GM21619 (cell line): ENCODE data around the gene ALOX12.

ENCODE experiments used
- ATAC-seq: cut with Tn5 transposase; IDR thresholded peaks from one replicate; pipeline ENCODE4 v1.9.1; 2021; ENCODE audit not compliant: unreplicated experiment

ALOX12 gene

GRCh38 chr17:7001318-7001961, 5.6 kb downstream of the ALOX12 start:
- no peak for ATAC-seq

- ATAC-seq, result no peak
These were observed 6.6 kb downstream of the ALOX12 start for GRCh38 chr17:7002288-7003047.

GRCh38 chr17:7003745-7004144, 7.9 kb downstream of the ALOX12 start:
- ATAC-seq, result no peak

- ATAC-seq, result no peak
These were observed 8.8 kb downstream of the ALOX12 start for GRCh38 chr17:7004398-7005253.

- ATAC-seq, result no peak
These were observed 9.9 kb downstream of the ALOX12 start for GRCh38 chr17:7005716-7006115.

- no peak for ATAC-seq
These were observed 11.3 kb downstream of the ALOX12 start for GRCh38 chr17:7007143-7007542.

- ATAC-seq, result no peak
These were observed 14.7 kb downstream of the ALOX12 start for GRCh38 chr17:7010523-7010922.

GRCh38 chr17:7011415-7011814, 15.6 kb downstream of the ALOX12 start:
- no peak for ATAC-seq

- no peak for ATAC-seq
These were observed 16.0 kb downstream of the ALOX12 start for GRCh38 chr17:7011942-7012254.

GRCh38 chr17:7014261-7014994, 18.6 kb downstream of the ALOX12 start:
- peak; percentile 74 for ATAC-seq

- peak; percentile 14 for ATAC-seq
These were observed 19.4 kb downstream of the ALOX12 start for GRCh38 chr17:7014995-7015958.

- ATAC-seq, result no peak
These were observed 20.6 kb downstream of the ALOX12 start for GRCh38 chr17:7016418-7016817.

GRCh38 chr17:7016886-7017826, 21.3 kb downstream of the ALOX12 start:
- ATAC-seq, result no peak

GRCh38 chr17:7017827-7018200, 22.0 kb downstream of the ALOX12 start:
- ATAC-seq, result no peak

- no peak for ATAC-seq
These were observed 22.6 kb downstream of the ALOX12 start for GRCh38 chr17:7018331-7018964.

- no peak for ATAC-seq
These were observed 23.5 kb downstream of the ALOX12 start for GRCh38 chr17:7019367-7019766.

GRCh38 chr17:7019839-7020519, 24.1 kb downstream of the ALOX12 start:
- ATAC-seq, result no peak
